Medulla oblongata (tissue), 1 donor: Measurements from ENCODE around the gene OVAAL.

Source experiments
- DNase-seq: peaks from one replicate; pipeline ENCODE4 v3.0.0-alpha.2; 2015; ENCODE audit errors: extremely low spot score

The OVAAL gene

GRCh38 chr1:180571060-180571831 lies 12.5 kb downstream of the OVAAL start:
- no peak for DNase-seq

- no peak for DNase-seq
Measured at GRCh38 chr1:180571832-180572636, 13.3 kb downstream of the OVAAL start.

GRCh38 chr1:180572760-180573159 lies 14.0 kb downstream of the OVAAL start:
- DNase-seq, result no peak

DNA sequence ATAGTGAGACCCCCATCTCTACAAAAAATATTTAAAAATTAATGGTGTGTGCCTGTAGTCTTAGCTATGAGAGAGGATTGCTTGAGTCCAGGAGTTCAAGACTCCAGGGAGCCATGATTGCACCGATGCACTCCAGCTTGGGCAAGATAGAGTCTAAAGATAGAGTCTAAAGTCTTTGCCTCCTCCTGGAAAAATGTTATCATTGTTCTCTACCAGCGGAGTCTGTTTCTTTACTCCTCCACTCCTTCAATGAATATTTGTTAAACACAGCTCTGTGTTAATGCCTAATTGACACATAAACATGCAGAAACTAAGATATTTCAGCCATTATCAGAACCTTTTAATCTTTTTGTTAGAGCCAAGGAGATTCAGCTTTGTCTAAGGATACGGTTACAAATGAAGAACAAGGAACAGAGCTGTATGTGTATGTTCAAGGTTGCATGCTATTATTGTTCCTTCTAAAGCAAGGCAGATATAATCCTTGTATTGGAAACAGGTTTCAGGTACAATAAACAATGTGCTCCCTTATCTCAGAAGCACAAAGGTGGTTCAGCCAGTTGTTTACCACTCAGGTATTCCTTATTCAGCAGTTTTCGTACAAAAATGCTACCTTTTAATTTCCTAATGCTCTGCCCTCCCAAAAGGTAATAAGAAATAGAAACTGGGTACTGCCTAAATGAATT lies 15.4 kb downstream of the OVAAL start:
- DNase-seq, result no peak

DNA sequence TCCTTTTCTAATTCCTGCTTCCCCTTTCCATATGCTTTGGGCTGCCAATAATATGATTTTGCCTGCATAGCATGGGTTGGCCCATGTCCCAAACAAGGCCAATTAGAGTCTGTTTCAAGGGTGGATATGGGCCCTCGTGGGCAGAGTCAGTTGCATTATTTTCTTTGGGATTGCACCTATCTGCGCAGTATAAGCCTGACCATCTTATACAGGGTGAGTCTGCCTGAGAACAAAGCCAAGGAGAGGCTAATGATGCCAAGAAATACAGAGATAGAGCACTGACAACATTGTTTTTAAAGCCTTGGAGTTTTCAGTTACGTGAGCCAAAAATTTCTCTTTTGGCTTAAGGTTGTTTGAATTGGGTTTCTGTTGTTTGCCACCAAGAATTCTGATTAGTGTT lies 18.6 kb downstream of the OVAAL start:
- DNase-seq, result no peak

DNA sequence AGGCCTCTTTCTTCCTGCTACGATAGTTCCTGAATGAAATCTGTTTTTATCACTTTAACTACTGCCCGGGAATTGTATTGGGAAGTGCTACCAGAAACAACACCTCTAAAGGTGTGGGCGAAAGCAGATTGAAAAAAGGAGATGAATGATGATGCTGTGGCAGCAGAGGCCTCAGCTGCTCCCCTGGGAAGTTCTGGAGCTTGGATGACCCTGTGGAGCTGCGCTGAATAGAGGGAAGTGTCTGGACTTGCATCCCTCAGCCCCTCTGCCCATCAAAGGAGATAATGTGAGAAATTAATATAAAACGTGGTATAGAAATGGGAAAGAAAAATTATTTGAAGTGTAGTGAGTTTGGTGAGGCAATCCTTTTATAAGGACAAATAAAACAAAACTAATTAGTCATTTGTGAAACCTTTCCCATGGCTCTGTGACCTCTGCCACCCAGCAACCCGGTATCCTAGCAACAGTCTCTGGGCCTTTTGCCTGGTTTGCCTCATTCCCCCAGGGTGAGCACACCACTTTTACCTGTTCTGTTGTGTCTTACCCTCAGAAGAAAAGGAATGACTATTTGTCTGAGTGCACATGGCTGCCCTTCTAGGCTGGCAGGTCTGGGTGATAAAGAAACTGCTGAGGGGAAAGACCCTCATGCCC lies 21.3 kb downstream of the OVAAL start:
- DNase-seq, result peak; percentile 6

GRCh38 chr1:180581635-180582039 lies 22.9 kb downstream of the OVAAL start:
- no peak for DNase-seq

DNA sequence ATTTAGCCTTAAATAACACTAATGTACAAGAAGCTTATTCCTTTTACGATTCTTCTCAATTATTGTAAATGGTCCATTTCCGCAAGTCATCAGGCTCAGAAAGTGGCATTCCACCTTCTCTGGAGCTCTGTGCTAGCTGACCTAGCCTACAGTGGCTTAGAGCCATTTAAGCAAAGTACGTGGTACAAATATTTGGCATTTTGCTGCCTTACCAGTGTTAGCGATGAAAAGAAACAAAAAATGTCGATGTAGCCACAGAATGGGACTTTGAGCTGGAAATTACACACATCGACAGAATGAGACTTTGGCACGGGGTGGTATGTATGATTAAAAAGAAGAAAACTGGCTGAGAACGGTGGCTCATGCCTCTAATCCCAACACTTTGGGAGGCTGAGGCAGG lies 26.1 kb downstream of the OVAAL start:
- DNase-seq, result no peak

- DNase-seq, result no peak
Measured at GRCh38 chr1:180585994-180586359, 27.2 kb downstream of the OVAAL start.

GRCh38 chr1:180586671-180587155 lies 27.9 kb downstream of the OVAAL start:
- DNase-seq, result no peak

DNA sequence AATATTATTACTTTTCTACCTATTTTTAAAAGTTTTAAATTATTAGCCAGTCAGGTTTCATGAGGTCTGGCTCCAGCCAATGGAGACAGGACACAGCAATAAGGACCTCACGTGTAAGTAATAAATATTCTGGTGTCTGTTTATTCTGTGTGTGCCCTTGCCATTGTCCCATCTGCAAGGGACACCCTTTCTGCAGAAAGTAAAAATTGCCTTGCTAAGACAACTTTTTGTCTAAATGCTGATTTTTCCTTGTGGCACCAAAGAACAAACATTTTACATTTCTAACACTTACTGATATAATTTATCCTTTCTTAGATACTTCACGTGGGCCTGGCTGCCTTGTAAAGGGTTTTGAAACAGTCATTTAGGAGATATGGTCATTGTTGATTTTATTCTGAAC lies 29.4 kb downstream of the OVAAL start:
- DNase-seq, result no peak

- DNase-seq, result no peak
Measured at GRCh38 chr1:180590889-180591288, 32.1 kb downstream of the OVAAL start.

DNA sequence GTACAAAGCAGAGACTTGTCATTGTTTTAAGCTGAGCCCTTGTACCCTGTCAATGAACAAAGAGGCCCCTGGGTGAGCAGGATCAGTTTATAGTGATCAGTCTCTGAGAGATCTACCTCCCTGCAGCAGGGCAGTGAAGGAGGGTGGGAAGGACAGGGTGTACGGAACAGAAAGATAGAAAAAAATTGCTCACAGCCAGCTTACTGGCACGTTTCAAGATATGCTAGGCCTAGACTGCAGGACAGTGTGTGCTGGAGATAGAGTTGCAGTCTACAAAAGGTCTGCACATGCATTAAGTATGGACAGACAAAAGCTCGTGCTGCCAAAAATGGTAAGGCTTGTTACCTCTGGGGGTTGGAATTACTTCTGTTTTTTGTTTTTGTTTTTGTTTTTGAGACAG lies 34.6 kb downstream of the OVAAL start:
- DNase-seq, result no peak

- DNase-seq, result no peak
Measured at GRCh38 chr1:180594723-180595122, 36.0 kb downstream of the OVAAL start.

- no peak for DNase-seq
Measured at GRCh38 chr1:180595966-180596365, 37.2 kb downstream of the OVAAL start.

GRCh38 chr1:180597520-180597919 lies 38.8 kb downstream of the OVAAL start:
- DNase-seq, result no peak

DNA sequence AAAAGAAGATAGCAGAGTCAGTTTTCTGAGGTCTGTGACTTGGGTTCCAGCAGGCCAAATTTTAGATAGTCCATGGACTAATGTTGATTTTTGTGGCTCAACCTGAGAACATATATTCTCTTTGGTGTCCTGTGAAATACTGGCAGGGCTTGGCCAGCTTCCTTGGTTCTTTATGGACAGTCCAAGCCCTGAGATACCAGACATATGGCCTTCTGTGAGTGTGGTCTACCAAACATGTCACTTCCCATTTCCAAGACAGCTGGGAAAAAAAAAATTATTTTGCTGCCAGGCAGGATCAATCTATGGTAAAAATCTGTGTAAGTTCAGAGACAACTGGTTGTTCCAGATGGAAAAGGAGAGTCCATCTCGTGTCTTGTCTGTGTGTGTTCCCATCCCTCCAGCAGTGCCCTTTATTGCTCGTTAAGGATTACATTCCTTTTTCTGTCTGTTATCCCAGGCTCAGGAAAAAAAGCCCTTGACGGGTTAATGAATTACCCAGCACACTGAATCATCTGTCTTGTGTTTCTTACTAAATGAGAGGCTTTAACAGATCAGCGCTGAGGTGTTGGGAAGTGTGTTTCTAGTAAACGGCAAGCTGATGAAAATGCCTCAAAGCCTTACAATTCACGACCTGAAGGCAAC lies 39.7 kb downstream of the OVAAL start:
- DNase-seq, result no peak

DNA sequence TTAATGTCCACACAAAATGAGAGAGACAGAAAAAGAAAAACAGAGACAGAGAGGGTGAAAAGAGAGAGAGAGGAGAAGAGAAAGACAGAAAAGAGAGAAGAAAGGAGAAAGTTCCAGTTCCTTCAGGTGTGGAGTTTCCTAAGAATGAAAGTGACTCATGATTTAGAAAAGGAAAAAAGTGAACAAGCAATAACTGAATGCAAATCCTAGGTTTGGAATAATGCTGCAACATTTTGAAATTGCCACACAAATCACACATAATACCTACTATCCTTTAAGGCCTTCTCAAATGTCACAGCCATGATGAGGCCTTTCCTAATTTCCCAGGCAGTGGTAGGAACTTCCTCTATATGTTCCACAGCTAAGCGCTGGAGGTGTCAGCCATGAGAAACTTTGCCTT lies 41.6 kb downstream of the OVAAL start:
- DNase-seq, result no peak

GRCh38 chr1:180601512-180601911 lies 42.7 kb downstream of the OVAAL start:
- DNase-seq, result no peak

DNA sequence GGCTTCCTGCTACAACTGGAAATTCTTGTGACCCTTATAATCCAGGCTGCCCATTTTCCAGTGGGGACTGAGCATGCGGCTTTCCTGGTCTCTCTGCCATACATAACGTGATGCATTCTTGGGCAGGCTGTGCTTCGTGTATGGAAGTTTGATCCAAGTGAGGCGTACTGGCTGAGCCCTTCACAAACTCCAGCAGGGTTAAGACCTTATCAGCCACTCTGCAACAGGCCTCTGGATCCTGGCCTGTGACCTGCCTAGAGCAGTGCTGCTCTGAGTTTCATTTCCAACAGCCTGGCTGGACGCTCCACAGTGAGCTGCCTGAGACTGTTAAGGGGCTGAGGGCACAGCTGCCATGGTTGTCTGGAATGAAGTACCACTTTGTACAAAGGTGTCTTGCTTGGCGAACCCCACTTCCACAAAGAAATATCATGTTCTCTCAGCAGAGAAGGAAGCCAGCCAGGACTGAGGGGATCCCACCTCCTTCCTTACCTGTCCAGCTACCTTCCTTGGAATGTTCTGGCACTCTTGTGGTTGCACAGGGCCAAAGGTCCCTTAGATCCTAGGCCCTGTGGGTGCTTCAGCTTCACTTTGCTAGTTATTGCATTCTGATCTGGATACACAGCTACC lies 44.6 kb downstream of the OVAAL start:
- DNase-seq, result no peak

- DNase-seq, result no peak
Measured at GRCh38 chr1:180603850-180604226, 45.1 kb downstream of the OVAAL start.
